Vagina (tissue), 2 donors: ENCODE measurements around the gene HS6ST2. TPM values are rescaled to one million over a fixed set of nuclear protein-coding genes. Genes with fewer than 3 reads are reported as not detected.

ENCODE experiments used
- DNase-seq, 2 donors: peaks; one replicate each; pipeline ENCODE4 v3.0.0-alpha.2; 2017; ENCODE audit errors: extremely low spot score in 2 of 2
- H3K27ac ChIP-seq: fragments of 200-600 bp; sonication (generic); one replicate; pipeline ENCODE4 v1.5.1; 2019
- H3K27me3 ChIP-seq: fragments of 200-600 bp; sonication (generic); one replicate; pipeline ENCODE4 v1.5.1; 2019
- H3K36me3 ChIP-seq, 2 donors: fragments of 200-600 bp; sonication (generic); one replicate each; pipeline ENCODE4 v1.5.1; 2017 to 2019
- H3K4me1 ChIP-seq: fragments of 200-600 bp; sonication (generic); one replicate; pipeline ENCODE4 v1.5.1; 2019
- H3K4me3 ChIP-seq, 2 donors: fragments of 200-600 bp; sonication (generic); 1 replicate in 1 of 2; 2 replicates in 1 of 2; pipeline ENCODE4 v1.5.1; 2016 to 2019
- H3K9me3 ChIP-seq: fragments of 200-600 bp; sonication (generic); one replicate; pipeline ENCODE4 v1.5.1; 2019
- CTCF ChIP-seq, 3 experiments: fragments of 450-650 bp in 2 of 3; fragments of 200-600 bp in 1 of 3; sonication (generic) in 1 of 3; IDR thresholded peaks; one replicate each; pipeline ENCODE4 v1.5.1; 2017 to 2019; ENCODE audit warnings: antibody characterized with exemption in 3 of 3, mild to moderate bottlenecking in 2 of 3, moderate library complexity in 2 of 3
- POLR2A ChIP-seq, 2 donors: fragments of 450-650 bp; IDR thresholded peaks; one replicate each; pipeline ENCODE4 v1.6.1; 2017; ENCODE audit warnings: antibody characterized with exemption in 2 of 2, mild to moderate bottlenecking in 2 of 2, moderate library complexity in 2 of 2
- POLR2AphosphoS5 ChIP-seq, 2 donors: sonication (generic); formaldehyde crosslinking; IDR thresholded peaks; one replicate each; pipeline ENCODE4 v1.9.0; 2017; ENCODE audit warnings: antibody characterized with exemption in 2 of 2, mild to moderate bottlenecking in 2 of 2, low read depth in 1 of 2; ENCODE audit not compliant: insufficient read depth in 1 of 2
- intact Hi-C: fragments of 100-400 bp; cut with DNase I; formaldehyde crosslinking; loops from one replicate; pipeline ENCODE4 v1.15.1; 2023
- total RNA-seq: library from RNA; depleted of rRNA; stranded (reverse); fragments of >200 nt; gene quantifications from one replicate; pipeline ENCODE4 v1.2.3, GENCODE V29; 2016

HS6ST2 gene
- total RNA-seq, 1 donor from 2014 or later: 0.74 TPM

GRCh38 chrX:132819711-132820264 lies 138.6 kb downstream of the HS6ST2 start:
- DNase-seq: no peak
- TF ChIP-seq CTCF (IDR thresholded peaks at IDR 0.05) (no peak), POLR2A (IDR thresholded peaks at IDR 0.05) (no peak), POLR2AphosphoS5 (IDR thresholded peaks at IDR 0.05; ENCODE audit: insufficient read depth in 1 of 2, low read depth in 1 of 2) (no peak)
- Histone ChIP-seq H3K27ac (no peak overlapping the region), H3K4me3 (no peak overlapping the region), H3K9me3 (no peaks in the 10 kb centered on the region), H3K36me3 (no peaks in the 10 kb centered on the region), H3K4me1 (no peaks in the 10 kb centered on the region), H3K27me3 (no peaks in the 10 kb centered on the region)
- intact Hi-C loops: no loop called here

GRCh38 chrX:132818638-132819037 lies 139.8 kb downstream of the HS6ST2 start:
- Histone ChIP-seq H3K9me3 (no peaks in the 10 kb centered on the region), H3K4me3 (no peak overlapping the region), H3K27ac (no peak overlapping the region), H3K36me3 (no peaks in the 10 kb centered on the region), H3K4me1 (no peaks in the 10 kb centered on the region), H3K27me3 (no peaks in the 10 kb centered on the region)
- TF ChIP-seq POLR2A (IDR thresholded peaks at IDR 0.05) (no peak), POLR2AphosphoS5 (IDR thresholded peaks at IDR 0.05; ENCODE audit: insufficient read depth in 1 of 2, low read depth in 1 of 2) (no peak)
- intact Hi-C loops: no loop called here
- DNase-seq: no peak

GRCh38 chrX:132815643-132816042 lies 142.8 kb downstream of the HS6ST2 start:
- no peak overlapping the region for H3K4me3 ChIP-seq
- H3K27me3 ChIP-seq: no peaks in the 10 kb centered on the region
- no peaks in the 10 kb centered on the region for H3K4me1 ChIP-seq
- H3K27ac ChIP-seq: no peak overlapping the region
- H3K9me3 ChIP-seq: no peaks in the 10 kb centered on the region
- no peaks in the 10 kb centered on the region for H3K36me3 ChIP-seq
- TF ChIP-seq POLR2A (IDR thresholded peaks at IDR 0.05) (no peak), POLR2AphosphoS5 (IDR thresholded peaks at IDR 0.05; ENCODE audit: insufficient read depth in 1 of 2, low read depth in 1 of 2) (no peak), CTCF (IDR thresholded peaks at IDR 0.05) (no peak)
- intact Hi-C loops: no loop called here
- no peak for DNase-seq

- H3K36me3 ChIP-seq: no peaks in the 10 kb centered on the region
- H3K9me3 ChIP-seq: no peaks in the 10 kb centered on the region
- H3K27ac ChIP-seq: no peak overlapping the region
- H3K27me3 ChIP-seq: no peaks in the 10 kb centered on the region
- DNase-seq: no peak
- H3K4me1 ChIP-seq: no peaks in the 10 kb centered on the region
- no peak overlapping the region for H3K4me3 ChIP-seq
- intact Hi-C loops: no loop called here
- TF ChIP-seq POLR2A (IDR thresholded peaks at IDR 0.05) (no peak), CTCF (IDR thresholded peaks at IDR 0.05) (no peak)
Observed at GRCh38 chrX:132810964-132811712, 147.3 kb downstream of the HS6ST2 start.

GRCh38 chrX:132810488-132810887 lies 147.9 kb downstream of the HS6ST2 start:
- Histone ChIP-seq H3K36me3 (no peaks in the 10 kb centered on the region), H3K9me3 (no peaks in the 10 kb centered on the region), H3K4me1 (no peaks in the 10 kb centered on the region), H3K27ac (no peak overlapping the region), H3K27me3 (no peaks in the 10 kb centered on the region), H3K4me3 (no peak overlapping the region)
- intact Hi-C loops: no loop called here
- no peak for DNase-seq
- TF ChIP-seq POLR2AphosphoS5 (IDR thresholded peaks at IDR 0.05; ENCODE audit: insufficient read depth in 1 of 2, low read depth in 1 of 2) (no peak), POLR2A (IDR thresholded peaks at IDR 0.05) (no peak), CTCF (IDR thresholded peaks at IDR 0.05) (no peak)
